ENCODE results near the gene RASSF10.

The RASSF10 gene

GRCh38 chr11:13055200-13055599 is 46.1 kb downstream of the RASSF10 start:
- no peak for DNase-seq (ENCODE audit: low read depth)

- DNase-seq (ENCODE audit: low read depth), result no peak
Measured at GRCh38 chr11:13061294-13061990, 52.3 kb downstream of the RASSF10 start.

Data from activated T-helper 9 cell treated with anti-CD3 and anti-CD28 coated beads, Interleukin-2, amount 50 U/mL, for 16 hours (primary cell).